Measurements from ENCODE around the gene LAMA2. TPM values are rescaled to one million over a fixed set of nuclear protein-coding genes. Genes with fewer than 3 reads are reported as not detected.

The LAMA2 gene
- total RNA-seq, 4 donors from 2014 or later, result 154 to 331 (median 241) TPM

DNA sequence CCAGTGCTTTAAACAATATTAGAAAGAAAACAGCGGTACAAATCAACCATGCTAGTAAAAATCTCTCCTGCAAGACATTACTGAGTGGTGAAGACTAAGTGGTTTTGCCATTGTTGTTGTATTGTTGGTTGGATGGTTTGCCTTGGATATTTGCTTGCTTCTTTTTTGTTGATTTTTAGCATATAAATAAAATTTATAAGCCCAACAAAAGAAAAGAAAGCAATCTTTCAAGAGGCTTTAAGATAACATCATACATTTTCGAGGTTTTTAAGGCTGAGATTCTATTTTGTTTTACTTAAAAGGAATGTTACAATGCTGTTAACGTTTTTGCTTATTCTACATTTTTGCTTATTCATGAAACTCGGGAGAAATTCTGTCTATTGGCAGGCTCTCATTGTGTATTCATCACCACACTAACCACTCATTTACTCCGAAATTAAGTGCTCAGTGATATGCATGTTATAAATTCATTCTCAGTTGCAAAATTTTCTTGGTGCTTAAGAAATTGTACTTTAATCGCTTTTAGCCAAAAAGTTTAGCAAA, 139.1 kb downstream of the LAMA2 start:
- TF ChIP-seq, protein P1, sequence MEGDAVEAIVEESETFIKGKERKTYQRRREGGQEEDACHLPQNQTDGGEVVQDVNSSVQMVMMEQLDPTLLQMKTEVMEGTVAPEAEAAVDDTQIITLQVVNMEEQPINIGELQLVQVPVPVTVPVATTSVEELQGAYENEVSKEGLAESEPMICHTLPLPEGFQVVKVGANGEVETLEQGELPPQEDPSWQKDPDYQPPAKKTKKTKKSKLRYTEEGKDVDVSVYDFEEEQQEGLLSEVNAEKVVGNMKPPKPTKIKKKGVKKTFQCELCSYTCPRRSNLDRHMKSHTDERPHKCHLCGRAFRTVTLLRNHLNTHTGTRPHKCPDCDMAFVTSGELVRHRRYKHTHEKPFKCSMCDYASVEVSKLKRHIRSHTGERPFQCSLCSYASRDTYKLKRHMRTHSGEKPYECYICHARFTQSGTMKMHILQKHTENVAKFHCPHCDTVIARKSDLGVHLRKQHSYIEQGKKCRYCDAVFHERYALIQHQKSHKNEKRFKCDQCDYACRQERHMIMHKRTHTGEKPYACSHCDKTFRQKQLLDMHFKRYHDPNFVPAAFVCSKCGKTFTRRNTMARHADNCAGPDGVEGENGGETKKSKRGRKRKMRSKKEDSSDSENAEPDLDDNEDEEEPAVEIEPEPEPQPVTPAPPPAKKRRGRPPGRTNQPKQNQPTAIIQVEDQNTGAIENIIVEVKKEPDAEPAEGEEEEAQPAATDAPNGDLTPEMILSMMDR (IDR thresholded peaks at IDR 0.05; ENCODE audit: low read depth), result no peak

DNA sequence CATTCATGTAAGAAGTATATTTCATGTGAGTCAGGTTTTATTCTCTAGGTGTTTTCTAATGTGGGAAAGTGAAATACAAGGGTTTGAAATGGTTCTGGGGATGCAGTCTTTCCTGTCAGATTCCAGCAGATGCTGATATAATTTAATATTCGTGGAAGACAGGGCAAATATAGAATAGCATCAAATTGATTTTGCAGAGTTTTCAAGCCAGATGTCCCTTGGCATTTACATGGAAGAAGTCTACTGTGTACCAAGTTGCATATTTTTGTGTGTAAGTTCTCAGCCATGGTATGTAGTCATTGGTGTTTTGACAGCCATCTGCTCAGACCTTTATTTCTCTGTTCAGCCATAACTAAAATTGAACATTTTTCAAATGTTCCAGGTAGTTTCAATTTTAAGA, 143.7 kb downstream of the LAMA2 start:
- TF ChIP-seq, protein P1 (IDR thresholded peaks at IDR 0.05; ENCODE audit: low read depth), result no peak

DNA sequence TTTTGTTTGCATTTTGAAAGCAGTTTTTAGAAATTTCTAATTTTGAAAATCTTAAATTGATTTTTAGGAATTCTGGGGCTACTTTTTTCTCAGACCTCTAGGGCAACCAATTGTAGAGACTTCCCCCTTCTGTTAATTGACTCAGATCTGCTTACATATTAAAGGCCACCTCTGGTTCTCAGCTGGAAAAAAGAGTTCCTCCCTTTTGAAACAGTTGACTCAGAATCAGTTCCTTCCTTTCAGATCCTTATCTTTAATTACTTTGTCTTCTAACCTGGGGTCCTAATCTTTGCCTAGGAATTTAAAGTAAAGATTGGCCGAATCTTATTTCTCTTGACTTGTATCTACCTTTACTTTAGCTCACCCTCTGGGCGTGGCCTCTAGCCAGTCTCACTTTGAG, 146.8 kb downstream of the LAMA2 start:
- TF ChIP-seq, protein P1 (IDR thresholded peaks at IDR 0.05; ENCODE audit: low read depth), result no peak

DNA sequence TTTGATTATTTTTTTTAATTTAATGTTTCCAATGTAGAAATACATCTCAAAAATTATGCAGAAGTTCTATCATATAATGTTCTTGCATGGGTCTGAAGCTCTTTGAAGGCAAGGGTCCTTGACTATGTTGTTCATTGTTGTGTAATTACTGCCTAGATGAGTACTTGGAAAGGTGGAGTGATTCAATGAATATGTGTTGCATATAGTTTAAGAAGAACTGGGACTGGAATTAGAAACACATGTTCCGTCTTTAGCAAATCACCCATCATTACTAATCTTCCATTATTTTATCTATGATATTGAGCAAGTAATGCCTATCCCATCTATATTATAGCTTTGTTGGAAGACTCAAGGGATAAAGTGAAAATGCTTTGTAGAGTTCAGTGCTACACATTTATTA, 147.3 kb downstream of the LAMA2 start:
- TF ChIP-seq, protein P1 (IDR thresholded peaks at IDR 0.05; ENCODE audit: low read depth), result no peak

DNA sequence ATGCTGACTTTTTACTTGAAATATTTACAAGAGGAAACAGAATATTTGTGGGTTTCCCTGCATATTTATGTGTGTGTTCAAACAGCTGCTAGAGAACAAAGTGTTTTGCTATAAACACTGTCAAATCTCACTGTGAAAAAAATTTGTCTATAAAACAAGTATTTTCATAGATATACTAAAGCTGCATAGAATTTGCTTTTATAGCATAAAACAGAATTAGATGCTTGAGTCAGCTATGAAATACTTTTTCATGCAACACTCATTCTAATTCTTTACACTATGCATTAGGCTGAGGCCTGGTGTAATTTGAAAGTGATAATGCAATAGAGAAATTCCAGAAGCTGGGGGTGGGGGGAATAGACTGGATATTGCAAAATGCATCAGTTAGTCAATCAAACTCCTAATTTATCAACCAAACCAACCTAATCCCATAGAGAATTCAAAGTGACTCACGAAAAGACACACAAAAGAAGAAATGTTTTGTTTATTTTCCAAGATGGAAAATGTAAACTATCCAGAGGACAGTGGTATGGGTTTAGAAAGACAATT, 148.2 kb downstream of the LAMA2 start:
- TF ChIP-seq, protein P1 (IDR thresholded peaks at IDR 0.05; ENCODE audit: low read depth), result no peak

DNA sequence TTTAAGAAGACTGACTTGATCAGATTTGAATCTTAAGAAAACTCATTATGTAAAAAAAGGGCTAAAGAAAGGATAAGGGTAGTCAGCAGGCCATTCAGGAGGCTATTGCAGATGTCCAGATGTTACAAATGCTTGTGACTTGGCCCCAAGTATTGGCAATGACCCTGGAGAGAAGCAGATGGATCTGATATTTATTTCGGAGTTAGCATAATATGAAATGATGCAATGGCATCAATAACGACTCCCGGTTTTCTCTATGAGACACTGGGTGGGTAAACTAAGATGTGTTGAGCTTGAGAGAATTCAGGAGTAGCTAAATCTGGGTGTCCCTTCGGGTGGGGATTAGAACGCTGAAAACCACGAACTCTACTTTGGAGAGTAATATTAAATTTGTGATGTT, 149.7 kb downstream of the LAMA2 start:
- TF ChIP-seq, protein P1 (IDR thresholded peaks at IDR 0.05; ENCODE audit: low read depth), result no peak

DNA sequence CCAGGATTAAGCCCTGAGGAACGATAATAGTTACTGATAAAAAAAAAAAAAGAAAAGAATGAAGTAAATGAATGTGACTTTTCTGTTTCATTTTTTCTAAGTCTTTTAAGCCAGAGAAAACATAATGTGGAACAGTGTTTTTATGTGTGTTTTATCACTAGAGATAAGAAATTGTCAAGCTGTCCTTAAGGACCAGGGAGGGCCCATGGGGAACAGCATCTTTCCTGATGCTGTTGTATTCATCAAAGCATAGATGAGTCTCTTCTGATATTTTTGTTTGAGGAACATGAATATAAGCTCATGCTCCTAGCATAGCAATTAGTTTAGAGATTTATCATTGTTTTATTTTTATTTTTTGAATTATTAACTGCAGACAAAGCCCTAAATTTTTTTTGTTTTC, 150.2 kb downstream of the LAMA2 start:
- TF ChIP-seq, protein P1 (IDR thresholded peaks at IDR 0.05; ENCODE audit: low read depth), result no peak

Measured in subcutaneous adipose tissue (tissue), 4 donors.